ENCODE results near the gene CIDEA.
"Not testable (repeated sequence)": the region's sequence is repeated elsewhere in the genome, so short reads cannot be mapped to it uniquely, and the experiment has no call there.

Gene CIDEA

DNA sequence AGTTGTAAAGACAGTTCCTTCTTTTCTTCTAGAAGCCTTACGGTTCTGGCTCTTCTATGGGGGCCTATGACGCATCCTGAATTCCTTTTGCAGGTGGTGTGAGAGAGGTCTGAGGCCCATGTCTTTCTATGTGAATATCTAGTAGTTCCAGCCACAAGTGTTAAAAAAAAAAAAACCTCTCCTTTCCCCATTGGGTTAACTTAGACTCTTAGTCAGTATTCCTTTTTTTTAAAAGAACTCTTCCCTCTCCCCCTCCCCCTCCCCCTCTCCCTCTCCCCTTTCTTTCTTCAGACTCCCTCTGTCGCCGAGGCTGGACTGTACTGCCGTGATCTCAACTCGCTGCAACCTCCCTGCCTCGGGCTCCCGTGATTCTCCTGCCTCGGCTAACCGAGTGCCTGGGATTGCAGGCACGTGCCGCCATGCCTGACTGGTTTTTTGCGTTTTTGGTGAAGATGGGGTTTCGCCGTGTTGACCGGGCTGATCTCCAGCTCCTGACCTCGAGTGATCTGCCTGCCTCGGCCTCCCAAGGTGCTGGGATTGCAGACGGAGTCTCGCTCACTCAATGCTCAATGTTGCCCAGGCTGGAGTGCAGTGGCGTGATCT lies 11.4 kb upstream of the CIDEA start:
- DNase-seq: no peak

DNA sequence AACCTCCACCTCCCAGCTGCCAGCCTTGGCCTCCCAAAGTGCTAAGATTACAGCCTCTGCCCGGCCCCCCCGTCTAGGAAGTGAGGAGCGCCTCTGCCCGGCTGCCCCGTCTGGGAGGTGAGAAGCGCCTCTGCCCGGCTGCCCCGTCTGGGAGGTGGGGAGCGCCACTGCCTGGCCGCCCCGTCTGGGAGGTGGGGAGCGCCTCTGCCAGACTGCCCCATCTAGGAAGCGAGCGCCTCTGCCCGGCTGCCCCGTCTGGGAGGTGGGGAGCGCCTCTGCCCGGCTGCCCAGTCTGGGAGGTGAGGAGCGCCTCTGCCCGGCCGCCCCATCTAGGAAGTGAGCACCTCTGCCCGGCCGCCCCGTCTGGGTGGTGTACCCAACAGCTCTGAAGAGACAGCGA lies 10.9 kb upstream of the CIDEA start:
- DNase-seq: not testable (repeated sequence)

DNA sequence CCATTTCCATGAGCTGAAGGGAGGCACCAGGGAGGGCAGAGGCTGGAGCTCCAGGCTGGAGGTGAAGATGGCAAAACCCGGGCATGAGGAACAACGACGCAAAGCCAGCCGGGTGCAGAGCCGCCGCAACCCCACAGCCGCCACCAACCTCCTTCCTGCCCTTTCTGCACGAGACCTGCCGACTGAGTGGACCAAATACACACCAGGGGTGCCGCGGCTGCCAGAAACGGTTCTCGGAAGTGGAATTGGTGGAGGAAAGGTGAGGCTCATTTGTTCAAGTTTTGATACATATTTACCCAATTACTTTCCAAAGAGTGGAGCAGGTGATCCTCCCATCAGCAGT lies 8.4 kb upstream of the CIDEA start:
- no peak for DNase-seq

DNA sequence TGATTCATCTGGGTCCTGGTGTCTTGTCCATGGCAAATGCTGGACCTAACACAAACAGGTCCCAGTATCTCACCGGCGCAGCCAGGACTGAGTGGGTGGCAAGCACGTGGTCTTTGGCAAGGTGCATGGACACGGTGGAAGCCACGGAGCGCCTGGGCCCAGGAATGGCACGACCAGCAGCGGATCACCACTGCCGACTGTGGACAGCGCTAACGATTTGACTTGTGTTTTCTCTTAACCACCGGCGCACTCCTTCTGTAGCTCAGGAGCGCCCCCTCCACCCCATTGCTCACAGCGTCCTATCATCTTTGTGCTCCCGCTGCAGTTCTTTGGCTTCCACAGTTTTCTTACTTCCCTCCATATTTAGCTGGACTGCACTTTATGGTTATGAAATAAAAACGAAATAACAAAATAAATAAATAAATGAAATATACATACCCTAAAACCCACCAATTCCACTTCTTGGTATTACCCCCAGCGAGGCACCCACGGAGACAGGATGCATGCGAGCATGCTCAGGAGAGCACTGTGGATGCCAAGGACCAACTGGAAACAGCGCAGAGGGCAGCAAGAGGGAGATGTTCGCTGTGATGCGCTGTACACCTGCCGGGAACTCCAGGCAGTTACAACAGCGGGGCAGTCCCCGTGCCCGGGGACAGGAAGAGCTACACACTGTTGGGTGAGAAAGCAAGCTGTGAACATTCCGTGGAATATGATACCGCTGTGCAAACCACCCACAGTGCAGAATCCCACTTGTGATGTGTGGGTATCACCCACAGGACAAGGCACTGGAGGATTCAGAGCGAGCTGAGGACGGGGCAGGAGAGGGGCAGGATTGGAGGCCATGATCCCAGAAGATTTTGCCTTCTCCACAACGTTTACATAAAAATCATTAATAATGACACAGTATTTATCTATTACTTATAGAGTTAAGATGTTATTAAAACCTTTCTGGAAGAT lies 7.0 kb upstream of the CIDEA start:
- DNase-seq: no peak

DNA sequence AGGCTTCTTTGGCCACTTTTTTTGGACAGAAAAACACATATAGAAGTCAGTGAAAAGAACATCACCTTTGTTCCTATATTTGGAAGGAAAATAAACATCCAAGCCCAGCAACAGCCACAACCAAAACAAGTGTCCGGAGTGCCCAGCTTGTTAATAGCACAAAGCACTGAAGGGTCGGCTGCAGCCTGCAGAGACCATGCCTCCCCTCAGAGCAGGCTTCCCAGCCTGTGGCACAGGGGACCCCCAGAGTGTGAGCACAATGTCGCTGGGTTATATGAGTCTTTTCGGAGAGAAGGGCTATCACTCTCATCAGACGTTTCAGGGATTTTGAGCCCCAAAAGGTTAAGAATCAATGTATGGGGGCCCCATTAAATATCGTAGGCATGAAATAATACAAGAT lies 6.2 kb upstream of the CIDEA start:
- no peak for DNase-seq

DNA sequence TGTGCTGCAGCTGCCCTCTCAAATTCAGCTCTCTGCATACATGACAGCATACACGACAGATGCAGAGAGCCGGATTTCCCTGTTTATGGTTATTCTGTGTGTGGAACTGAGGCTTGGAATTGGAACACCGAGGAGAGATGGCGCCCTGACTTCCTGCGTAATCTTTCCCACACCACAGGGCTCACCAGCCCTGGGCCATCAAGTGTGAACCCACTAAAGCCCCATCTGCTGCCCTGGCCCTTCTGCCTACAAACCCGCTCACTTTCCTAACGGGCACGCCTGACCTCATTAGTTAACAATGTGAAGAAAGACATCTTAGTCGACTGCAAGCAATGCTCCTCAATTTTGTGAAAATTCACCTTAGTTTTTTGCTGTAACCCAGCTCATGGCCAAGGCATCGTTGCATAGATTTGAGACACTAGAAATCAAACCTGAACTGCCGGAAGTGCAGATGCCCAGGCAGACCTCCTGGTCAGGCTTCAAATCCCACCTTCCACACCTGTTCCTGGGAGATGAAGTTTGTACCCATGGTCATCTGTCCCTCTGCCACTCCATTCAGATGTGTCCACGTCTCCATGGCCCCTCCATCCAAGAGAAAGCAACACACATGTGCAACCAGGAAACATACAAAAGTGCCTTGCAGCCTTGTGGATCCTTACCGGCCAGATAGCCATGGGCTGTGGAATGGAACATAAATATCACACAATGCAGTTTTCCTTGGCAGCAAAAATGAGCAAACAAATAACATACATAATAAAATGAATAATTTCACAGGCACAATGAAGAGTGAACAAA lies 5.0 kb upstream of the CIDEA start:
- no peak for DNase-seq

DNA sequence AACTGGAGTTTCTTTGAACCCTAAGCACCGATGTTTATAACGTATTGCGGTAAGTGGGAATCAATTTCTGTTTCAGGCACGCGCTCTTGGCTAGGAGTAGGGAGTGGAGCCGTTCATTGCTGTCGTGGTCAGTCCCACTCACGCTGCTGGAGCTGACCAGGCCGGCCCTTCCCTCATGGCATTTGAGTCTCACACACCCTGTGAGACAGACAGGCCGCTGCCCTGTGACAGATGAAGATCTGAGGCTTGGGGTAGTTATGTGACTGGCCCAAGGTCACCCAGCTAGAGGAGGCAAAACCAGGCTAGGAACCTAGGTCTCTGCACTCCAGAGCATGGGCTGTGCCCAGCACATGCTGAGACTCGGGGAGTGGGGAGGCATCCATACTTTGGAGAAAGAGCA lies 2.9 kb upstream of the CIDEA start:
- DNase-seq: no peak

DNA sequence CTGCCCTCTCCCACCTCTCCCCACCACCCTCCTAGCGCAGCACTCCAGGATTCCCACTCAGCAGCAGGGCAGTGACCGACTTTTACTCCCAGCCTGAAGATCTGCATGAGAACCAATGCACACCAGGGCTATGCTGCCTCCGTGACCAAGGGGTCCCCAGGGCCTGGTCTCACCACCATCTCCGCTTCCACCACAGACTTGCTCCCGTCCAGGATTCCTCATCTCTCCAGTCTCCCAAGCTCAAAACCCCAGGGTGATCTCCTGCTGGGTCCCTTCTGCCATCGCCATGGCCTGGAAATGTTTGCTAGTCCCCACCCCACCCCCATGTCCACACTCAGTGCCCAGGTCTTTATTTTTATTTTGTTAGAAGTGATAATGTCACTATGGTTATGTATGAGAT lies 2.1 kb upstream of the CIDEA start:
- DNase-seq: no peak

DNA sequence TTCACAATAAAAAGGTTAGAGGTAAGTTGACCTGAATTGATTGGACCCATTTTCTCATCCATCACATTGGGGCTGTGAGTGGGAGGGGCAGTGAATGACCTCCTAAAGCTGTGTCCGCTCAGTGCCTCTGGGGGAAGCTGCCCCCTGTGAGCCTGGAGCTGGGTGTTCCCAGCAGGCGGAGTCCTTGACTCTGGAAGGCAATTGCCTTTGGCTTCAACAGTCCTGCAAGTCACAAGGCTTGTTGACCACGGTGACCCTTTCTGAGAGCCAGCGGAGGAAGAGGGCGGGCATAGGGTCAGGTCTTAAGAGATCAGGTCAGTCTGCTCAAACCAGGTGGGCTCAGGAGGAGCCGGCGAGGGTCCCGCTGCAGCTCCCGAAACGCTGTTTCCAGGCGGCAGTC lies 1.1 kb upstream of the CIDEA start:
- DNase-seq: no peak

DNA sequence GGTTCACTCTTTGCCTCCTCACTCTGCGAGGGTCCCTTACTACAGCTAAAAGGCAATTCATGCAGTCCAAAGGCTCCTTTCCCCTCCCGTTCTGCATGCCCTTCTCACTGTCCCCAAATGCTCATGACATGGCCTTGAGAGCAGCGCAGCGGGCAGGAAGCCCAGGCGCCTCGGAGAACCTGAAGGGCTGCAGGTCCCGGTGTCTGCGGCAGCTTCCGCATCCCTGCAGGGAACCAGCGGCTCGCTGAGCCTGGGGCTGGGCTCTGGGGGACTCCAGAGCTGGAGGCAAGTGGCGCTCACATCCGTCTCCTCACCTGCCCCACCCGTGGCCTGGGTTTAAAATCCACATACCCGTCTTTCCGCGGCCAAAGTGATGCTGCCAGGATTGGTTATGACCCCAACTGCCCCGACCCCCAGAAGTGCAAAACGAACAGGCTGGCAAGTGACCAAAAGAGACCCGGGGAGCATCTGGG lies 462 bp upstream of the CIDEA start:
- DNase-seq: no peak

DNA sequence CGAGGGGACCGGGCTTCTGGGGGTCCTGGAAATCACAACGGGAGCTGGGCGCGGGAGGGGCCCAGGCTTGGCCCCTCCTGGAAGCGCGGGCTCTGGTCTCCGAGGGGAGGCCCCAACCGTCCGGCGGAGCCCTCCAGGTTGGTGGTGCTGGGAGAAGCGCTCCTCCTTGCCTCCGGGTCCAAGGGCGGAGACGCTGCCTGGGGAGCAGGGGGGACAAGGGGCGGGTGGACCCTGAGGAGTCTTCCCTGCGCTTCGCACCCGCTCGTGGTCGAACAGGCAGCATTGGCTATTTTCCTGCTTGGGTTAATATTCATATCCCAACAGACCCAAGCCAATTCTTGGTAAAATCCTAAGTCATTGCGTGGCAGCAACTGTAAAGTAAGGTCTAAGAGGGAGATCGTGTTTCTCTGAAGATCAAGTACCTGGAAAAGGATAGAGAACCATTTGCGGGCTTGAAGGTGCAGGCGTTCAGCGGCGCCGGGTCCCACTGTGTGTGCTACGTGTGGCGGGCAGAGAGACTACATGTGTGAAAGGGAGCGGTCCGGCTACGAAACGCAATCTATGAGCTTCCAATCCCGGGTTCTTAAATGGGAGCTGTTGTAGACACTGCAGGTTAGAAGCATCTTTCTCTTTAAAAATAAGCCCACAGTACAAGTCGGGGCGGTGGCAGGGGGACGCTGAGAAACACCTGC lies 805 bp downstream of the CIDEA start:
- no peak for DNase-seq

DNA sequence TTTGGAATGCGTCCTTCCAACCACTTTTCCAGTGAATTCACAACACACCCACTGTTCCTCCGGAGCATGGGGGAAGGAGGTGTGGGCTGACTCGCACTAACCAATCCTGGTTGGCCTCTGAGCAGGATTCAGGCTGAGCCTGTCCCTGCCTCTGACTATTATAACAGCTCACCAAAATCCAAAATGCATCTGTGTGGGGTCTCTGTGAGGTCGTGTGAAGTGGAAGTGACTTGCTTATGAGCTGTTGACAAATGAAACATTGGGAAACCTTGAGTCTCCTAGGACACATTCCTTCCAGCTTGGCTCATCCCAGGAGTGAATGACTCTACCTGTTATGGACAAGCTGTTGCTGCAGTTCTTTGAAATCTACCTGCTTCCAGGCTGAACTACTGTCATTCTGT lies 1.5 kb downstream of the CIDEA start:
- no peak for DNase-seq

DNA sequence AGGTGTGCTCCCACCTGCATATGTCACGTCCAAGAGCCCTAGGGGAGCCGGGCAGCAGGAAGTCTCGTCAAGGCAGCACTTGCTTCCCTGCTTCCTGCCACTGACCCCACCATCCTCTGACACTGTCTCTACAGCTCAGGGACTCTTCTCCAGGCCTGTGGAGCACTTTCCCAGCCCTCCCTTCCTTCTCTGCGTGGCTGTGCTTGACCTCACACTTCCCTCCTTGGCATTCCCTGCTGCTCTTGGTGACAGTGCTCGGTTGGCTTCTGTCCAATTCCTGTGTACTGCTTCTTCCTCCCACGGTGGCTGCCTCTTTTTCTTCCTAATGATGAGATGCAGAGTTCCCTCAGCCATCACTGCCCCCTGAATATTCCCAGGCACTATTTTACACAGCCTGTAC lies 2.8 kb downstream of the CIDEA start:
- no peak for DNase-seq

DNA sequence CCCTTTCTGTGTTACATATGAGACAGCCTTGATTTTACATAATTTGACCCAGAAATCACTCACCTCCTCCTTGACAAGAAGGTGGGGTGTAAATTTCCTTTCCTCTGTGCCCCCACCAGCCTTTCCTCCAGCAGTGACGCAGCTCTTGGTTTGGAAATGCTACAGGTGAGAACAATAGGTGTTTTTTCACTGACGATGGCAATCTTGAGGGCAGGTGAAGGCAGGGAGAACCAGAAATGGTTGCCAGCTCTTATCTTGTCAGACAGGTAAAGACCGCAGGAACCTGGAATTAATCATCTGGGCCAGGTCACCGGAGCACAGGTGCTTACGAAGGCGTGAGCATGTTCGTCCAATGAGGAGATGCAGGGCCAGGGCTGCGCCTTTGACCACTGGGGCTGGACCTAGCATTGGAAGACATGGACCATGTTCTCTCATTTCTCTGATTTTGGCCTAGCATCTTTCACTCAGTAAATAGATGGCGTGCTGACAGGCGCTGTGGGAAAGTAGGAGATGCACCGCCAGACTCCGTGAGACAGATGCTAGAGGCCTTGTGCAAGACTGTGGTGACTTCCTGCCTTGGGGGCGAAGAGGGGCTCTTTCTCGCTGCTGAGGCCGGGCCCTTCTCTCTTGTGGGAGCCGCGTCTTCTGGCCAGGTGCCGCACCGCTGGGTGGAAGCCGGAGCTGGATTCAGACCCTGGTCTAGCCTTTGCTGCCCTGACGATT lies 4.0 kb downstream of the CIDEA start:
- DNase-seq: no peak

DNA sequence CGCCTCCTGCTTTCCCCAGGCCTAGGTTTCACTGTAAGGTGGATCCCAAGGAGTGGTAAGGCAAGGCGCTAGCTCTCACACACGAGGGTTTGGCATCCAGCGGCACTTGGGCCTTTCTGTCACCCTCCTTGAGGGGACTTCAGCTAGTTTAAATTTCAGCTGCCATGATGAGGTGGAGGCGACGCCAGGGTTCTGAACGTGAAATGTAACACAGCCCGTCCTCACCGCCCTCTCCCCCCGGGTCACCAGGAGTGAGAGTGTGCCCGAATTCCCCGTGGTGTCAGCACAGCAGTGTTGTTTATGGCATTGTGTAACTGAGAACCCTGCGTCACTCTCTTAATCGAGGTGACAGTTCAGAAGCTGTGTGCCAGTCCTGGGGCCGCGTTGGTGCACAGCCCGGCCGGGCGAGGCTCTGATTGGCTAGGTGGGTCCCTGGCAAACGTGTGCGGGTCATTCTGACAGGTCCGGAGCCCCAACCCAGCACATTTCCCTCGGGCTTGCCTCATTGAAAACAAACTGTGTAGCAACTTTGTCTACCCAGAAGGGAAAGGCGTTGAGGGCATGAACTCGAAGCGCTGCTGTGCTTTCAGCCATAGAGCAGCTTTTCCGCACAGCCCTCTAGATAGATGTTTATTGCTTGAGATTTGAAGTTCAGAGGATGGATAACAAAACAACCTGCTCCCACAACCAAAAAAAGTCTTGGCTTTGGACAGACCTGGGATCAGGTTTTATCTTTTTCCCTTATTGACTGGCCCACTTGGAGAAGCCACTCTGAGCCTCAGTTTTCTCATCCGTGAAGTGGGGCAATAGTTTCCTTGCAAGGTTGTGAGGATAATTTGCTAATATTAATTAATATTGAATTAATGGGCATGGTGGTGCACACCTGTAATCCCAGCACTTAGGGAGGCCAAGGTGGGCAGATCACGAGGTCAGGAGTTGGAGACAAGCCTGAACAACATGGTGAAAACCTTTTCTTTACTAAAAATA lies 4.9 kb downstream of the CIDEA start:
- DNase-seq: no peak

DNA sequence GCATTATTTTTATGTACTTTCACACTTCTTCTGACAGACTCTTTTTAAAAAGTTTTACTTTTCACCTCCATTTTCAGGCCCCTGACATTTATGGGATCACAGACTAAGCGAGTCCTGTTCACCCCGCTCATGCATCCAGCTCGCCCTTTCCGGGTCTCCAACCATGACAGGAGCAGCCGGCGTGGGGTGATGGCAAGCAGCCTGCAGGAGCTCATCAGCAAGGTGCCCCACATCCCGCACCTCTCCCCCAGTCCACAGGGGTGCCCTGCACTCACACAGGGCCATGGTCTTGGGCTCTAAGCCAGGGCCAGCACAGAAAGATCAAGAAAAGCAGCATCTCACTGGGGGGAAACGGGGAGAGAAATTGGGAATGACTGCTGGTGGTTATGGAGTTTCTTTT lies 8.6 kb downstream of the CIDEA start:
- no peak for DNase-seq

DNA sequence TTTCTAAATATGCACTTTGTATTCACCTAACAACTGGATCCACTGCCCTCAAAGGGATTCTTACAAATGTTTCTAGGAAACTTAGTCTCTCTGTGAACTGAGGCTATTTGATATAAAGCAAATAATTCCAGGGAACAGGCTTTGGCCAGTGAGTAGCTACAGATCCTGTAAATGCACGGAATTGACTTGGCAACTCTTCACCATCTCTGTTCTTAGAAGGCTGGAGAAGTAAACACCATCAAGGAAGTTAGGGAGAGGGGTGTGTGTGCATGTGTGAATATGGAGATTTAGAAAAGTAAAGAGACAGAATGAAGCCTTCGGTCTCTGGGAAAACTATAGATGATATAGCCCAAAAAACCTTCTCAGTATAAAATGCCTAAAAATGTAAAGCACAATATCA lies 10.7 kb downstream of the CIDEA start:
- DNase-seq: no peak

DNA sequence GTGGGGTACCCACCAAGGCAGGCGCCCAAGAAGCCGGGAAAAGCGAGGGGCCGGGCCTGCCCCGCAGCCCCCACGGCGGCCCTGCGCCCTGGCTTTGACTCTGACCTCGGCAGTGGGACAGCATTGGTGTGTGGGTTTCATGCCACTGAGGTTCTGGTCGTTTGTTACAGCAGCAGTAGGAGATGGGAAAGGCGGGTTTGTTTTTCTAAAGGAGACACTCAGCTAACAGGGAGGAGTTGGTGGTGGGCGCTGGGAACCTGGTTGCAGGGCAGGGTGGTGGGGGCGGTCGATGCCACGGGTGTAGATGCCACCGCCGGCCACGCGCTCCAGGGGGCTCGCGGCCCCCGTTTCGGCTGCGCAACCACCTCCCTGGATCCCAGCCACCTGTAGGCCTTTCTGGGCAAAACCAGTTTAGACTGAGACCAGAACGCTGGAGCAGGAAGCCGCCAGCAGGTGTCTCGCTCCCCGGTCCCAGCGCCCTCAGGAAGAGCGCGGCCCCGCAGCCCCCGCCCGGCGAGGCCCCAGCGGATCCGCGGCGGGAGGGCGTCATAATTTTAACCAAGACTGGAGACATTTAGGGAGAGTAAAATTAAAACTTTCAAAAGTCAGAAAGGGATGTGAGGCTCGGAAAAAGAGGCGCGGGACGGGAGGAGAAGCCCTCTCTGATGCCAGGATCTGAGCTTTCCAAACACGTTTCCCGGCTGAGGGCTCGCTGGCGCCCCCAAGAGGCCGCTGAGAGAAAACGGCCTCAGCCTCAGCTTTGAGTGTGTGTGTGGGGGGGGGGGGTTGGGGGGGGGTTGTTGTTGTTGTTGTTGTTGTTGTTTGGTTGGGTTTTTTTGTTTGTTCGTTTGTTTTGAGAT lies 17.4 kb downstream of the CIDEA start:
- DNase-seq: no peak

DNA sequence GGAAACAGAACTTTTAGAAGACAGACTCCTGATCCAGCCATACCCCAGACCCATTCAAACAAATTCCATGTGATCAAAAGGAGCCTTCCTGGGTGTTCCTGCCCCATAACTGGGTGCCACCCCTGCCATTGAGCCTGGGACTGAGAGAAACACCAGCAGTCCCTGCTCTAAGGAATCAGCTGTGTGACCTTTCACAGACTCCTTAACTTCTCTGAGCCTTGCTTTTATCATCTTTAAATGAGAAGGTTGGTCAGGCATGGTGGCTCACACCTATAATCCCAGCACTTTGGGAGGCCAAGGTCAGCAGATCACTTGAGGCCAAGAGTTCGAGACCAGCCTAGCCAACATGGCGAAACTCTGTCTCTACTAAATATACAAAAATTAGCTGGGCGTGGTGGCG lies 20.6 kb downstream of the CIDEA start:
- DNase-seq: no peak
